SK-N-MC (cell line): ENCODE data around the gene CEACAM7.

Experiments
- DNase-seq: peaks from one replicate; pipeline ENCODE4 v3.0.0-alpha.2; 2011; ENCODE audit warnings: low read depth, low spot score
- H3K27ac ChIP-seq: fragments of 200-600 bp; sonication (generic); 2 replicates; pipeline ENCODE4 v1.5.1; 2016; ENCODE audit warnings: mixed run types
- H3K36me3 ChIP-seq: fragments of 200-600 bp; sonication (generic); 2 replicates; pipeline ENCODE4 v1.6.1; 2017; ENCODE audit warnings: antibody characterized with exemption, low read length, mixed read lengths; ENCODE audit not compliant: insufficient read depth
- H3K4me3 ChIP-seq: fragments of 200-600 bp; sonication (generic); 2 replicates; pipeline ENCODE4 v1.5.1; 2016
- H3K9ac ChIP-seq: fragments of 200-600 bp; sonication (generic); 2 replicates; pipeline ENCODE4 v1.8.0; 2017; ENCODE audit warnings: mixed run types, mixed read lengths; ENCODE audit not compliant: insufficient read length
- H3K9me3 ChIP-seq: fragments of 200-600 bp; sonication (generic); 2 replicates; pipeline ENCODE4 v1.6.1; 2017; ENCODE audit warnings: low read depth, mild to moderate bottlenecking, antibody characterized with exemption, low read length, moderate library complexity, mixed read lengths
- EZH2 ChIP-seq: fragments of 200-600 bp; sonication (generic); IDR thresholded peaks from one replicate; pipeline ENCODE4 v1.6.1; 2017; ENCODE audit warnings: antibody characterized with exemption
- FOXP2 ChIP-seq: optimal IDR thresholded peaks from 2 replicates; pipeline ENCODE3; 2011; ENCODE audit warnings: mild to moderate bottlenecking, moderate library complexity; ENCODE audit not compliant: insufficient read depth; ENCODE audit errors: extremely low read length, control extremely low read depth
- POLR2AphosphoS5 ChIP-seq: IDR thresholded peaks from 2 replicates; pipeline ENCODE4 v1.6.1; 2012; ENCODE audit warnings: mild to moderate bottlenecking, low read depth, low read length, borderline replicate concordance

The CEACAM7 gene

GRCh38 chr19:41626278-41626677, 61.8 kb downstream of the CEACAM7 start:
- H3K27ac ChIP-seq: no peak overlapping the region
- no peaks in the 10 kb centered on the region for H3K9me3 ChIP-seq
- H3K4me3 ChIP-seq: no peak overlapping the region
- no peaks in the 10 kb centered on the region for H3K36me3 ChIP-seq
- no peak for DNase-seq
- no peak for TF ChIP-seq FOXP2
- TF ChIP-seq EZH2: no peak
- no peak for TF ChIP-seq POLR2AphosphoS5
- no peak overlapping the region for H3K9ac ChIP-seq

DNA sequence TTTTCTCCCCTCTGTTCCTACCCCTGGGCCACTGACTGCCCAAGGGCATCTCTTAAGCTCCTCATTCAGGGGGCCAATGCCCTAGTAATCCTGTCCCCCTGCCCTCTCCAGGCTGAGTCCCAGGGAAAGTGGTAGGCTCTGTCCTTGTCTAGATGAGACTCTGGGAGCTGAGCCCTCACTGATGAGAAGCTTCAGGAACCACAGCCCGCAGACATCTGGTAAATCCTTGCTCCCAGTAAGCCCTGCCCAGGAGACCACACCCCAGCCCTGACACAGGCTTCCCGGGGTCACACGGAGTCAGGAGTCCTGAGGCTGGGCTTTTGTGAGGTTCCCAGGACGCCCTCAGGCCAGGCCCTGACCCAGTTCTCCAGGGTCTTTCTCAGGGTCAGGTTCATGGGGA, 63.1 kb downstream of the CEACAM7 start:
- no peaks in the 10 kb centered on the region for H3K9me3 ChIP-seq
- H3K36me3 ChIP-seq: no peaks in the 10 kb centered on the region
- no peak for DNase-seq
- TF ChIP-seq FOXP2: no peak
- TF ChIP-seq EZH2: no peak
- TF ChIP-seq POLR2AphosphoS5: no peak
- H3K4me3 ChIP-seq: no peak overlapping the region
- H3K9ac ChIP-seq: no peak overlapping the region
- no peak overlapping the region for H3K27ac ChIP-seq

GRCh38 chr19:41624515-41624914, 63.6 kb downstream of the CEACAM7 start:
- no peaks in the 10 kb centered on the region for H3K9me3 ChIP-seq
- H3K4me3 ChIP-seq: no peak overlapping the region
- no peak for DNase-seq
- no peaks in the 10 kb centered on the region for H3K36me3 ChIP-seq
- TF ChIP-seq FOXP2 (no peak), EZH2 (no peak), POLR2AphosphoS5 (no peak)
- no peak overlapping the region for H3K27ac ChIP-seq
- H3K9ac ChIP-seq: no peak overlapping the region

DNA sequence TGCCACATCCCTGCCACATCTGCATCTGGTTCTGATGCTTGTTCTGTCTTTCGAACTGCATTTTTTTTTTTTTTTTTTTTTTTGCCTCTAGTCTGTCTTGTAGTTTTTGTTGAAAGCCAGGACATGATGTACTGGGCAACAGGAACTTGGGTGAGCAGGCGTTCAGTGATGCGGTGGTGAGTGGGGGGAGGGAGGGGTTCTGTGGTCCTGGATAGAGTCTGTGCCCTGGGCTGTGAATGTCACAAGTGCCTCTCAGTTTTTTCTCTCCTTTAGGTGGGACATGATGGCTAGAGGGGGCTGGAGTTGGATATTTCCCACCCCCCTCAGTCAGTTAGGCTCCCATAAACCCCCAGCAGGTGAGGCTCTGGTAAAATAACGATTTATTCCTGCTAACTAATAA, 64.7 kb downstream of the CEACAM7 start:
- no peak overlapping the region for H3K27ac ChIP-seq
- TF ChIP-seq FOXP2: no peak
- TF ChIP-seq EZH2: no peak
- no peak for TF ChIP-seq POLR2AphosphoS5

More for the DNA sequence above, 64.7 kb downstream of the CEACAM7 start:
- Histone ChIP-seq H3K36me3 (no peaks in the 10 kb centered on the region), H3K9me3 (no peaks in the 10 kb centered on the region), H3K9ac (no peak overlapping the region), H3K4me3 (no peak overlapping the region)
- no peak for DNase-seq
